ENCODE data around the gene INMT.

DNA sequence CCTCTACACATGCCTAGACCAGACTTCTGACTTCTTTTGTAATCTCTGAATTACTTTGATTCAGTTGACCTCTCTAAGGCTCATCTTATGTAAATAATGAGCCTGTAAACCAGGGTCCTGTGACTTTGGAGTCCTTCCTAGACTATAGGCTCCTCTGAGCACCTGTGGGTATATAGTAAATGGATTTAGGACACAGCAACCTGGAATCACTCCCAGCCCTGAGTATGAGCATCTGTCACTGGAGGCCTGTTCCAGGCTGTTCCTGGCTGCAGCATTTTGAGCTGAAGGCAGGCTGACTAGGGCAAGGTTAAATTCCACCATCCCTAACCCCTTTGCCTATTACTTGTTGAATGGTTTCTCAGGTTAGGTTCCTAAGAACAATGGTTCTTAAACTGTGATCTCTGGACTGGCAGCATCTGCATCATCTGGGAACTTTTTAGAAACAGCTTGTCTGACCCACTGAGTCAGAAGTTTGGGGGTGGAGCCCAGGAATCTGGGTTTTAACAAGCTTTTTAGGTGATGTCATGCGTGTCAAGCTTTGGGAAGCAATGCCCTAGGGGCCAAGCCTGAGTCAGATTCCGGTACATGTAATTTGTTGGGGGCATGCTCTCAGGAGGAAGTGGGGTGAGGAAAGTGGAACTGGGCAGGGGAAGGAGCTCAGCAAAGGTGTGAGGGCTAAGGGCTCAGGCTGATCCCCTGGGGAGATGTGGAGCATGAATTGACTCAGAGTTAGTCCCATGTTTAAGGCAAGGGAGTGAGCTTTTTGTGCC is 47.5 kb downstream of the INMT start:
- TF ChIP-seq ARNT (IDR thresholded peaks at IDR 0.05) (no peak), HDGF (IDR thresholded peaks at IDR 0.05; ENCODE audit: borderline replicate concordance) (no peak), FOXM1 (IDR thresholded peaks at IDR 0.05; ENCODE audit: borderline replicate concordance) (no peak), ELF4 (IDR thresholded peaks at IDR 0.05) (no peak), LEF1 (IDR thresholded peaks at IDR 0.05; ENCODE audit: borderline replicate concordance) (no peak), NFRKB (IDR thresholded peaks at IDR 0.05) (no peak), FOXK2 (IDR thresholded peaks at IDR 0.05) (no peak), SP1 (IDR thresholded peaks at IDR 0.05) (no peak)
